Transverse colon (tissue), 4 donors: ENCODE measurements around the gene DHTKD1.

Experiments used
- EP300 ChIP-seq: sonication (generic); formaldehyde crosslinking; IDR thresholded peaks from one replicate; pipeline ENCODE4 v1.6.1; 2017; ENCODE audit warnings: antibody characterized with exemption, low read depth
- POLR2A ChIP-seq: fragments of 450-650 bp; IDR thresholded peaks from one replicate; pipeline ENCODE4 v1.6.1; 2016; ENCODE audit warnings: antibody characterized with exemption, mild to moderate bottlenecking, moderate library complexity
- POLR2AphosphoS5 ChIP-seq, 3 donors: sonication (generic); formaldehyde crosslinking; IDR thresholded peaks; one replicate each; pipeline ENCODE4 v1.6.1; 2016; ENCODE audit warnings: antibody characterized with exemption in 3 of 3
- TF ChIP-seq, protein P1 (sequence below), 5 experiments: fragments of 200-600 bp in 3 of 5; fragments of 450-650 bp in 2 of 5; sonication (generic) in 3 of 5; IDR thresholded peaks; 1 replicate in 2 of 5; 2 replicates in 3 of 5; pipeline ENCODE4 v1.5.1; 2016 to 2017; ENCODE audit warnings: antibody characterized with exemption in 5 of 5, inconsistent platforms in 3 of 5, mild to moderate bottlenecking in 2 of 5, moderate library complexity in 1 of 5

- TF ChIP-seq, protein P1, sequence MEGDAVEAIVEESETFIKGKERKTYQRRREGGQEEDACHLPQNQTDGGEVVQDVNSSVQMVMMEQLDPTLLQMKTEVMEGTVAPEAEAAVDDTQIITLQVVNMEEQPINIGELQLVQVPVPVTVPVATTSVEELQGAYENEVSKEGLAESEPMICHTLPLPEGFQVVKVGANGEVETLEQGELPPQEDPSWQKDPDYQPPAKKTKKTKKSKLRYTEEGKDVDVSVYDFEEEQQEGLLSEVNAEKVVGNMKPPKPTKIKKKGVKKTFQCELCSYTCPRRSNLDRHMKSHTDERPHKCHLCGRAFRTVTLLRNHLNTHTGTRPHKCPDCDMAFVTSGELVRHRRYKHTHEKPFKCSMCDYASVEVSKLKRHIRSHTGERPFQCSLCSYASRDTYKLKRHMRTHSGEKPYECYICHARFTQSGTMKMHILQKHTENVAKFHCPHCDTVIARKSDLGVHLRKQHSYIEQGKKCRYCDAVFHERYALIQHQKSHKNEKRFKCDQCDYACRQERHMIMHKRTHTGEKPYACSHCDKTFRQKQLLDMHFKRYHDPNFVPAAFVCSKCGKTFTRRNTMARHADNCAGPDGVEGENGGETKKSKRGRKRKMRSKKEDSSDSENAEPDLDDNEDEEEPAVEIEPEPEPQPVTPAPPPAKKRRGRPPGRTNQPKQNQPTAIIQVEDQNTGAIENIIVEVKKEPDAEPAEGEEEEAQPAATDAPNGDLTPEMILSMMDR (IDR thresholded peaks at IDR 0.05), result no peak
- no peak for TF ChIP-seq POLR2AphosphoS5 (IDR thresholded peaks at IDR 0.05)
- TF ChIP-seq POLR2A, result no peak
- TF ChIP-seq EP300, result no peak
These were observed 43.2 kb upstream of the DHTKD1 start for GRCh38 chr10:12025591-12025990.
